Activated CD4-positive, alpha-beta T cell treated with anti-CD3 and anti-CD28 coated beads, Interleukin-2, amount 10 ng/mL, durations not matched to agents 7 days and 5 days (primary cell): ENCODE results near the gene MRPL34. TPM values are rescaled to one million over a fixed set of nuclear protein-coding genes. Genes with fewer than 3 reads are reported as not detected.

ENCODE experiments used
- CTCF ChIA-PET: fragments of 350-600 bp; sonication (Branson Sonifier 250); formaldehyde crosslinking; loops from one replicate; lab custom pipeline; 2021; ENCODE audit warnings: antibody characterized with exemption; lab: Charles Lee
- POLR2A ChIA-PET: fragments of 350-600 bp; sonication (Branson Sonifier 250); formaldehyde crosslinking; loops from one replicate; lab custom pipeline; 2021; ENCODE audit warnings: antibody characterized with exemption; lab: Charles Lee
- DNase-seq: peaks from one replicate; pipeline ENCODE4 v3.0.0-alpha.2; 2020
- H3K27ac Mint-ChIP-seq: one replicate; pipeline ENCODE4 v1.8.0; 2021; ENCODE audit warnings: mild to moderate bottlenecking, moderate library complexity, mixed read lengths
- H3K27me3 Mint-ChIP-seq: one replicate; pipeline ENCODE4 v1.8.0; 2021; ENCODE audit warnings: mixed read lengths
- H3K36me3 Mint-ChIP-seq: one replicate; pipeline ENCODE4 v1.8.0; 2021; ENCODE audit warnings: low read depth, mixed read lengths
- H3K4me1 Mint-ChIP-seq: one replicate; pipeline ENCODE4 v1.8.0; 2021; ENCODE audit warnings: mixed read lengths
- H3K4me3 Mint-ChIP-seq: one replicate; pipeline ENCODE4 v1.8.0; 2021; ENCODE audit warnings: mild to moderate bottlenecking, moderate library complexity, mixed read lengths
- H3K9me3 Mint-ChIP-seq: one replicate; pipeline ENCODE4 v1.8.0; 2021; ENCODE audit warnings: mixed read lengths
- total RNA-seq, 2 experiments: library from RNA; stranded (reverse); gene quantifications; one replicate each; pipeline ENCODE4 v1.2.3, GENCODE V29; 2021

Gene MRPL34
- total RNA-seq, 2 experiments from 2014 or later = 79.5 to 80.8 TPM

GRCh38 chr19:17326595-17326966 lies 20.9 kb downstream of the MRPL34 start:
- CTCF ChIA-PET = interaction anchor here (0.6 to 2.7 kb wide), 7 partner anchors 9 to 34 kb away, joined by 3 to 7 read pairs (median 4); partner anchors contain the start of gene DDA1
- Mint-ChIP-seq H3K4me1 (peaks cover 15% of the 10 kb centered on the region), H3K36me3 (peaks cover 12% of the 10 kb centered on the region), H3K27me3 (peaks cover 13% of the 10 kb centered on the region), H3K4me3 (no peak overlapping the region), H3K9me3 (no peaks in the 10 kb centered on the region), H3K27ac (no peak overlapping the region)
- POLR2A ChIA-PET = no interaction called here
- no peak for DNase-seq

- no peaks in the 10 kb centered on the region for H3K9me3 Mint-ChIP-seq
- ChIA-PET CTCF (interaction anchor here (0.6 to 2.7 kb wide), 7 partner anchors 9 to 34 kb away, joined by 3 to 7 read pairs (median 4); partner anchors contain the start of gene DDA1), POLR2A (no interaction called here)
- H3K27ac Mint-ChIP-seq = no peak overlapping the region
- DNase-seq = no peak
- peaks cover 12% of the 10 kb centered on the region for H3K36me3 Mint-ChIP-seq
- H3K27me3 Mint-ChIP-seq = peaks cover 13% of the 10 kb centered on the region
- no peak overlapping the region for H3K4me3 Mint-ChIP-seq
- H3K4me1 Mint-ChIP-seq = peaks cover 15% of the 10 kb centered on the region
Measured at GRCh38 chr19:17327068-17327653, 21.5 kb downstream of the MRPL34 start.

- peak; percentile 46 for DNase-seq
- Mint-ChIP-seq H3K27ac (no peak overlapping the region), H3K4me1 (peaks cover 19% of the 10 kb centered on the region), H3K9me3 (no peaks in the 10 kb centered on the region), H3K4me3 (peak overlapping the region; percentile 45), H3K27me3 (peaks cover 13% of the 10 kb centered on the region), H3K36me3 (peaks cover 10% of the 10 kb centered on the region)
- CTCF ChIA-PET = interaction anchor here (1.0 to 2.7 kb wide), 7 partner anchors 10 to 35 kb away, joined by 3 to 7 read pairs (median 4); partner anchors contain the start of genes DDA1 and MRPL34
- POLR2A ChIA-PET = no interaction called here
Measured at GRCh38 chr19:17327654-17328516, 22.2 kb downstream of the MRPL34 start.

GRCh38 chr19:17328517-17329365 lies 23.1 kb downstream of the MRPL34 start:
- peaks cover 13% of the 10 kb centered on the region for H3K27me3 Mint-ChIP-seq
- H3K9me3 Mint-ChIP-seq = no peaks in the 10 kb centered on the region
- peak overlapping the region; percentile 45 for H3K4me3 Mint-ChIP-seq
- peaks cover 23% of the 10 kb centered on the region for H3K4me1 Mint-ChIP-seq
- DNase-seq = no peak
- POLR2A ChIA-PET = no interaction called here
- H3K27ac Mint-ChIP-seq = no peak overlapping the region
- CTCF ChIA-PET = interaction anchor here (1.0 to 2.7 kb wide), 2 partner anchors 11 to 23 kb away, joined by 3 to 7 read pairs; partner anchors contain the start of gene MRPL34
- H3K36me3 Mint-ChIP-seq = peaks cover 13% of the 10 kb centered on the region

- H3K27me3 Mint-ChIP-seq = peaks cover 13% of the 10 kb centered on the region
- peaks cover 26% of the 10 kb centered on the region for H3K4me1 Mint-ChIP-seq
- H3K9me3 Mint-ChIP-seq = no peaks in the 10 kb centered on the region
- H3K27ac Mint-ChIP-seq = no peak overlapping the region
- peaks cover 16% of the 10 kb centered on the region for H3K36me3 Mint-ChIP-seq
- ChIA-PET POLR2A (no interaction called here), CTCF (interaction anchor here (0.6 to 1.9 kb wide), 6 partner anchors 10 to 190 kb away, joined by 3 to 4 read pairs (median 3); partner anchors contain the start of genes DDA1 and MRPL34)
- H3K4me3 Mint-ChIP-seq = peak overlapping the region; percentile 30
- DNase-seq = no peak
Measured at GRCh38 chr19:17329366-17330261, 23.9 kb downstream of the MRPL34 start.

GRCh38 chr19:17330262-17331044 lies 24.8 kb downstream of the MRPL34 start:
- POLR2A ChIA-PET = no interaction called here
- no peaks in the 10 kb centered on the region for H3K9me3 Mint-ChIP-seq
- H3K4me1 Mint-ChIP-seq = peaks cover 33% of the 10 kb centered on the region
- H3K4me3 Mint-ChIP-seq = no peak overlapping the region
- CTCF ChIA-PET = interaction anchor here (0.5 to 1.9 kb wide), 7 partner anchors 10 to 189 kb away, joined by 3 to 4 read pairs (median 3); partner anchors contain the start of gene DDA1
- H3K27ac Mint-ChIP-seq = no peak overlapping the region
- peaks cover 16% of the 10 kb centered on the region for H3K36me3 Mint-ChIP-seq
- H3K27me3 Mint-ChIP-seq = peaks cover 13% of the 10 kb centered on the region
- DNase-seq = no peak

GRCh38 chr19:17331045-17331558 lies 25.4 kb downstream of the MRPL34 start:
- Mint-ChIP-seq H3K9me3 (no peaks in the 10 kb centered on the region), H3K4me1 (peaks cover 37% of the 10 kb centered on the region), H3K27me3 (peaks cover 13% of the 10 kb centered on the region), H3K4me3 (no peak overlapping the region), H3K36me3 (peaks cover 16% of the 10 kb centered on the region), H3K27ac (no peak overlapping the region)
- POLR2A ChIA-PET = no interaction called here
- CTCF ChIA-PET = interaction anchor here (0.9 to 1.9 kb wide), 4 partner anchors 9 to 22 kb away, joined by 3 to 4 read pairs (median 4); partner anchors contain the start of gene DDA1
- DNase-seq = no peak

GRCh38 chr19:17332360-17332676 lies 26.6 kb downstream of the MRPL34 start:
- H3K27me3 Mint-ChIP-seq = peaks cover 13% of the 10 kb centered on the region
- H3K27ac Mint-ChIP-seq = no peak overlapping the region
- H3K4me3 Mint-ChIP-seq = no peak overlapping the region
- CTCF ChIA-PET = interaction anchor here (0.6 to 2.2 kb wide), 9 partner anchors 8 to 416 kb away, joined by 3 to 7 read pairs (median 3); partner anchors contain the start of gene MRPL34
- H3K9me3 Mint-ChIP-seq = no peaks in the 10 kb centered on the region
- no peak for DNase-seq
- H3K4me1 Mint-ChIP-seq = peaks cover 42% of the 10 kb centered on the region
- peaks cover 16% of the 10 kb centered on the region for H3K36me3 Mint-ChIP-seq
- POLR2A ChIA-PET = no interaction called here

GRCh38 chr19:17332677-17333581 lies 27.3 kb downstream of the MRPL34 start:
- Mint-ChIP-seq H3K4me1 (peaks cover 43% of the 10 kb centered on the region), H3K36me3 (peaks cover 16% of the 10 kb centered on the region), H3K27me3 (peaks cover 13% of the 10 kb centered on the region), H3K4me3 (peak overlapping the region; percentile 54), H3K9me3 (no peaks in the 10 kb centered on the region), H3K27ac (no peak overlapping the region)
- CTCF ChIA-PET = interaction anchor here (0.5 to 2.2 kb wide), 14 partner anchors 9 to 73 kb away, joined by 3 to 7 read pairs (median 4); partner anchors contain the start of genes DDA1 and MRPL34
- POLR2A ChIA-PET = no interaction called here
- DNase-seq = peak; percentile 55
